IMR-90 (cell line): ENCODE data around the gene KIF3B. TPM values are rescaled to one million over a fixed set of nuclear protein-coding genes. Genes with fewer than 3 reads are reported as not detected.

Experiments used
- ATAC-seq: fragments of 200-7000 bp; cut with Tn5 transposase; 2 replicates; pipeline ENCODE4 v1.9.1; 2020; ENCODE audit warnings: low read depth, mild to moderate bottlenecking, moderate library complexity
- BruUV-seq: library from RNA; stranded (reverse); fragments of 400-500 nt; replicated peaks from 2 replicates; lab custom pipeline; 2021; lab: Mats Ljungman, UMichigan
- CTCF ChIA-PET: fragments of 300-600 bp; formaldehyde crosslinking; extraction: SDS; loops from one replicate; lab custom pipeline; 2021; ENCODE audit warnings: antibody characterized with exemption; lab: Yijun Ruan, JAX
- POLR2A ChIA-PET: fragments of 300-600 bp; sonication (Branson Sonifier 250); formaldehyde crosslinking; loops from one replicate; lab custom pipeline; 2022; ENCODE audit warnings: antibody characterized with exemption; ENCODE audit not compliant: unreplicated experiment; lab: Charles Lee
- DNase-seq: peaks from one replicate; pipeline ENCODE4 v3.0.0; 2013
- H2AFZ ChIP-seq: replicated peaks from 2 replicates; pipeline ENCODE3; 2013; ENCODE audit warnings: low read length, mild to moderate bottlenecking; ENCODE audit not compliant: poor library complexity
- H2AK5ac ChIP-seq: 2 replicates; pipeline ENCODE4 v1.6.1; 2013; ENCODE audit warnings: low read depth, low read length, inconsistent platforms
- H2AK9ac ChIP-seq: replicated peaks from 2 replicates; pipeline ENCODE3; 2013; ENCODE audit warnings: mild to moderate bottlenecking, low read depth, low read length, moderate library complexity; ENCODE audit not compliant: poor library complexity
- H2BK120ac ChIP-seq: 2 replicates; pipeline ENCODE4 v1.6.1; 2013; ENCODE audit warnings: low read depth, low read length, inconsistent platforms
- H2BK15ac ChIP-seq: 3 replicates; pipeline ENCODE4 v1.6.1; 2013; ENCODE audit warnings: low read depth, low read length, inconsistent platforms
- H2BK20ac ChIP-seq: 2 replicates; pipeline ENCODE4 v1.6.1; 2013; ENCODE audit warnings: low read depth, mild to moderate bottlenecking, inconsistent platforms, low read length, moderate library complexity
- H2BK5ac ChIP-seq: 2 replicates; pipeline ENCODE4 v1.6.1; 2013; ENCODE audit warnings: mild to moderate bottlenecking, low read depth, low read length, inconsistent platforms; ENCODE audit not compliant: poor library complexity, severe bottlenecking
- H3K14ac ChIP-seq: replicated peaks from 2 replicates; pipeline ENCODE4 v1.6.1; 2013; ENCODE audit warnings: low read depth, low read length, inconsistent platforms
- H3K18ac ChIP-seq: 2 replicates; pipeline ENCODE4 v1.6.1; 2013; ENCODE audit warnings: low read depth, low read length, control low read depth
- H3K23ac ChIP-seq: 2 replicates; pipeline ENCODE4 v1.6.1; 2013; ENCODE audit warnings: low read depth, low read length, inconsistent platforms
- H3K27ac ChIP-seq: 2 replicates; pipeline ENCODE4 v1.5.1; 2013; ENCODE audit warnings: mild to moderate bottlenecking, control low read depth, low read length; ENCODE audit not compliant: insufficient read depth
- H3K27me3 ChIP-seq: 2 replicates; pipeline ENCODE4 v1.6.1; 2013; ENCODE audit warnings: low read length; ENCODE audit not compliant: control insufficient read depth, insufficient read depth
- H3K36me3 ChIP-seq: 2 replicates; pipeline ENCODE4 v1.6.1; 2013; ENCODE audit warnings: low read length, mixed read lengths; ENCODE audit not compliant: control insufficient read depth, insufficient read depth
- H3K4ac ChIP-seq: 2 replicates; pipeline ENCODE4 v1.6.1; 2013; ENCODE audit warnings: low read depth, low read length, inconsistent platforms
- H3K4me1 ChIP-seq: 2 replicates; pipeline ENCODE4 v1.6.1; 2013; ENCODE audit warnings: low read length, mixed read lengths; ENCODE audit not compliant: control insufficient read depth, insufficient read depth
- H3K4me2 ChIP-seq: 2 replicates; pipeline ENCODE4 v1.6.1; 2013; ENCODE audit warnings: low read depth, mild to moderate bottlenecking, control low read depth, low read length, moderate library complexity
- H3K4me3 ChIP-seq: 2 replicates; pipeline ENCODE4 v1.5.1; 2013; ENCODE audit warnings: low read depth, mild to moderate bottlenecking, control low read depth, low read length, moderate library complexity; ENCODE audit not compliant: insufficient read depth
- H3K56ac ChIP-seq: 2 replicates; pipeline ENCODE4 v1.6.1; 2013; ENCODE audit warnings: low read length, inconsistent platforms; ENCODE audit not compliant: insufficient read depth; ENCODE audit errors: extremely low read depth
- H3K79me1 ChIP-seq, 2 experiments: 2 replicates each; pipeline ENCODE4 v1.6.1; 2013; ENCODE audit warnings: low read length in 2 of 2, inconsistent platforms in 1 of 2, low read depth in 1 of 2
- H3K9ac ChIP-seq: 2 replicates; pipeline ENCODE4 v1.6.1; 2013; ENCODE audit warnings: low read depth, low read length, control low read depth
- H3K9me1 ChIP-seq: 2 replicates; pipeline ENCODE4 v1.6.1; 2013; ENCODE audit warnings: low read length, inconsistent platforms; ENCODE audit not compliant: insufficient read depth
- H3K9me3 ChIP-seq: 2 replicates; pipeline ENCODE4 v1.6.1; 2013; ENCODE audit warnings: low read length; ENCODE audit not compliant: control insufficient read depth, insufficient read depth
- H4K20me1 ChIP-seq: 2 replicates; pipeline ENCODE4 v1.6.1; 2013; ENCODE audit warnings: low read length, inconsistent platforms; ENCODE audit not compliant: insufficient read depth
- H4K5ac ChIP-seq: 2 replicates; pipeline ENCODE4 v1.6.1; 2013; ENCODE audit warnings: mild to moderate bottlenecking, low read depth, low read length, control low read depth
- H4K8ac ChIP-seq, 2 experiments: 2 replicates each; pipeline ENCODE4 v1.6.1; 2013; ENCODE audit warnings: low read depth in 2 of 2, low read length in 2 of 2, control low read depth in 1 of 2, inconsistent platforms in 1 of 2
- H4K91ac ChIP-seq: 2 replicates; pipeline ENCODE4 v1.6.1; 2013; ENCODE audit warnings: low read depth, low read length, inconsistent platforms; ENCODE audit not compliant: insufficient read depth
- CEBPB ChIP-seq: IDR thresholded peaks from 2 replicates; pipeline ENCODE4 v1.6.1; 2012; ENCODE audit warnings: low read depth, low read length, improper control_type of control experiment
- CHD1 ChIP-seq: IDR thresholded peaks from 2 replicates; pipeline ENCODE4 v1.6.1; 2012; ENCODE audit warnings: low read depth, low read length, improper control_type of control experiment
- MXI1 ChIP-seq: IDR thresholded peaks from 2 replicates; pipeline ENCODE4 v1.6.1; 2012; ENCODE audit warnings: low read depth, mild to moderate bottlenecking, low read length, moderate library complexity, borderline replicate concordance
- POLR2A ChIP-seq: IDR thresholded peaks from 2 replicates; pipeline ENCODE4 v1.6.1; 2012; ENCODE audit warnings: mild to moderate bottlenecking, low read depth, low read length
- SMC3 ChIP-seq: fragments of 150-350 bp; IDR thresholded peaks from 2 replicates; pipeline ENCODE4 v1.6.1; 2016; ENCODE audit warnings: low read depth, mild to moderate bottlenecking, antibody characterized with exemption, low read length, moderate library complexity
- dilution Hi-C: fragments of 300-500 bp; cut with HindIII; formaldehyde crosslinking; loops from one replicate; pipeline ENCODE4 v1.14.3; 2018; ENCODE audit warnings: low sequenced_read_pairs; ENCODE audit not compliant: unreplicated experiment
- in situ Hi-C: fragments of 300-500 bp; cut with MboI; formaldehyde crosslinking; loops from 3 replicates; pipeline ENCODE4 v1.14.3; 2019; ENCODE audit warnings: low sequenced_read_pairs, inconsistent platforms, mixed read lengths
- intact Hi-C: fragments of 100-400 bp; cut with micrococcal nuclease; formaldehyde crosslinking; loops from 2 replicates; pipeline ENCODE4 v1.10.0; 2022
- polyA plus RNA-seq, 3 experiments: library from polyadenylated mRNA; depleted of rRNA; stranded (reverse); fragments of >200 nt; gene quantifications; 2 replicates each; pipeline ENCODE4 v1.2.3, GENCODE V29; 2012; ENCODE audit warnings: low replicate concordance in 1 of 3
- total RNA-seq: library from RNA; depleted of rRNA; stranded (reverse); fragments of >200 nt; gene quantifications from 2 replicates; pipeline ENCODE4 v1.2.3, GENCODE V29; 2012
- TF ChIP-seq, protein P1 (sequence below): fragments of 150-350 bp; IDR thresholded peaks from 2 replicates; pipeline ENCODE4 v1.6.1; 2017; ENCODE audit warnings: mild to moderate bottlenecking, antibody characterized with exemption, low read length, low read depth

Gene KIF3B
- total and polyA plus RNA-seq, 2 of the 4 experiments (the other 2 are of a cell fraction): 17.1 to 28.1 TPM

DNA sequence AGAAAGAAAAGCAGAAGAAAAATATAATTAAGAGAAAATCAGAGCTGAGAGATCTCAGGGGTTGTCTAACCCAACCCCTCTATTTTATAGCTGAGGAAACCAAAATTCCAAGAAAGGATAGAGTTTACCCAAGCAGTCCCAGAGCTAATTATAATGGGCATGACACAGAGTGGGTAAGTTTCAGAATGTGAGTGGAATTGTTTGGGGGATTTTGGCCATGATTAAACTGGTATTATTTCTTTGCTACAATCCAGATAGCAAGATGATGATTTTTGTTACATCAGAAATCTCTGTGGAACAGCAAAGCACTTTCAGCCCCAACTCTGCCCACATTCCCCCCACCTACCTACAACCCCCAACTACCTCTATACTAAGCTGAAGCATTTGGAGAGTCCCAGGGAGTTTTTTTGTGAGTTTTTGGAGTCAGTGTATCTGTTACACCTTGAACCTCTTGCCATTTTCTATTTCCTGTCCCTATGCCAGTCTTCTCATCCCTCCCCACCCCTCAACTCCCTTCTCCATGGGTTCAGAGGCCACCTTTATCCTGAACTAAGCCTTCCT lies 45.0 kb upstream of the KIF3B start:
- H2AFZ ChIP-seq: no peak overlapping the region

More for the DNA sequence above, 45.0 kb upstream of the KIF3B start:
- ATAC-seq (no peak), DNase-seq (no peak)
- H3K79me1 ChIP-seq: peaks cover 0 to 4% of the 10 kb centered on the region in 2 experiments; a peak in 1 of 4 replicates
- no peak overlapping the region for H3K4me3 ChIP-seq
- H4K8ac ChIP-seq: no peak overlapping the region
- H3K56ac ChIP-seq: no peak overlapping the region
- CTCF ChIA-PET: no interaction called here
- H3K4me1 ChIP-seq: no peaks in the 10 kb centered on the region
- TF ChIP-seq MXI1 (no peak), SMC3 (no peak), CEBPB (no peak), CHD1 (no peak), POLR2A (no peak)
- TF ChIP-seq, protein P1, sequence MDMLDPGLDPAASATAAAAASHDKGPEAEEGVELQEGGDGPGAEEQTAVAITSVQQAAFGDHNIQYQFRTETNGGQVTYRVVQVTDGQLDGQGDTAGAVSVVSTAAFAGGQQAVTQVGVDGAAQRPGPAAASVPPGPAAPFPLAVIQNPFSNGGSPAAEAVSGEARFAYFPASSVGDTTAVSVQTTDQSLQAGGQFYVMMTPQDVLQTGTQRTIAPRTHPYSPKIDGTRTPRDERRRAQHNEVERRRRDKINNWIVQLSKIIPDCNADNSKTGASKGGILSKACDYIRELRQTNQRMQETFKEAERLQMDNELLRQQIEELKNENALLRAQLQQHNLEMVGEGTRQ: no peak
- H4K91ac ChIP-seq: no peak overlapping the region
- in situ Hi-C loops (no loop called here), intact Hi-C loops (no loop called here), dilution Hi-C loops (no loop called here)
- no peak overlapping the region for H3K4ac ChIP-seq
- peaks cover 53% of the 10 kb centered on the region for H3K36me3 ChIP-seq
- H3K27me3 ChIP-seq: no peaks in the 10 kb centered on the region
- H2BK20ac ChIP-seq: no peak overlapping the region
- H2BK15ac ChIP-seq: no peak overlapping the region
- H3K4me2 ChIP-seq: no peak overlapping the region
- H4K5ac ChIP-seq: no peak overlapping the region
- no peak overlapping the region for H2AK9ac ChIP-seq
- H3K9me1 ChIP-seq: no peaks in the 10 kb centered on the region
- no peak overlapping the region for H3K18ac ChIP-seq
- H2AK5ac ChIP-seq: no peak overlapping the region
- H2BK5ac ChIP-seq: no peak overlapping the region
- no peak overlapping the region for H3K9ac ChIP-seq
- no peaks in the 10 kb centered on the region for H3K9me3 ChIP-seq
- H2BK120ac ChIP-seq: no peak overlapping the region
- no peak overlapping the region for H3K14ac ChIP-seq
- no peaks in the 10 kb centered on the region for H4K20me1 ChIP-seq
- no peak overlapping the region for H3K27ac ChIP-seq
- BruUV-seq: no TSS peak
- POLR2A ChIA-PET: no interaction called here
- H3K23ac ChIP-seq: no peak overlapping the region
